NCI-H69 (cell line): ENCODE results near the gene CBFB.

Experiments
- DNase-seq: peaks from one replicate; lab custom pipeline; 2025; lab: John Stamatoyannopoulos, UW

Gene CBFB

GRCh38 chr16:67129422-67129821 lies 100.5 kb downstream of the CBFB start:
- DNase-seq: no peak

DNA sequence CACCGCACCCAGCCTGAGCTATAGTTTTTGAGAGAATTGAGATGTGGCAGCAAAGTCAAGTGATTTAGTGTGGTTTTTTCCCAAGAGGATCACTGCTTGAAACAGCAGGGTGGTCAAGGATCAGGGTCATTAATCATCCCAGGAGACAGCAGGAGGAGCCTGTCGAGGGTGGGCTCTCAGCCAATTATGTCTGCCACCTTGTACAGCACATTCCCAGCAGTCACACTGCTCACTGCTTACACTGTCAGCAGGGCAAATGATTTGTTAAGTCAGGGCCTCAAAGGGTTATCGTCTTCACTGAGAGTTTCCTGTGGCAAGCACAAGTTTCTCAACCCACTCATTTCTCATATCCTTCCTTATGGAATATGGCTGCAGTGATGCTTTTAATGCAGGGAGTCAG lies 108.7 kb downstream of the CBFB start:
- peak; percentile 11 for DNase-seq

DNA sequence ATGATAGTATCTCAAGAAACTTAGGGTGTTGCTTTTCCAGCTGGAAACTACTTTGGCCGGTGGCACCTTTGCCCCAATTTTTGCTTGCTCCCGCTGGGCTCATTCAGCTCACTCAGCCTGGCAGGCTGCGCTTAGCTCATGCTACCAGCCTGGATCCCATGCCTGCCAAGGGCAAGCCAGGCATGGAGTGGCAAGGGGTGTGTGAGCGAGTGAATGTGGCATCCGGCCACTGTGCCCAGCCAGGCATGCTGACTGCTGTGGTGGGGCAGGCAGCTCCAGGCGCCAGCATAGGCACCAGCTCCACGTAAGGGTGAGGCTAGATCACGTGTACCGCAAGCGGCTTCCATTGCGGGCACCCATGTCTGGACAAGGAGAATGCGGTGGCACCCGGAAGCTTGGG lies 112.4 kb downstream of the CBFB start:
- no peak for DNase-seq

DNA sequence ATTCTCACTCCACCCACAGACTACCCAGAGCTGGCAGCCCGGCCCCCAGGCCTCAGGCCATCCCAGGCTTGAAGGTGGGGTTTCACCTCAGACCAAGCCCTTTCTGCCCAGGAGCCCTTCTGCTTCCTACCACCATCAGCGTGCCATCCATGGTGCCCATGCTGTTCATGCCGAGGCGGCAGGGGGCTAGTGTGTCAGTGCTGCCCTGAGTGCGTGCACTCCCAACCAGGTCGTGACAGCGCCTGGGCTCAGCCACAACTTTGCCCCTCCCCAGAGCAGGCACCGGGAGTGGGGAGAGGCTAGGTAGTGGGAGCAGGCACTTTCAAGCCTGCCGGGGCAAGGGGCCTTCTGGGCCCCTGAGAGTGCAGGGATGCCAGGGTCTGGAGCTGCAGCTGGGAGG lies 113.4 kb downstream of the CBFB start:
- no peak for DNase-seq

DNA sequence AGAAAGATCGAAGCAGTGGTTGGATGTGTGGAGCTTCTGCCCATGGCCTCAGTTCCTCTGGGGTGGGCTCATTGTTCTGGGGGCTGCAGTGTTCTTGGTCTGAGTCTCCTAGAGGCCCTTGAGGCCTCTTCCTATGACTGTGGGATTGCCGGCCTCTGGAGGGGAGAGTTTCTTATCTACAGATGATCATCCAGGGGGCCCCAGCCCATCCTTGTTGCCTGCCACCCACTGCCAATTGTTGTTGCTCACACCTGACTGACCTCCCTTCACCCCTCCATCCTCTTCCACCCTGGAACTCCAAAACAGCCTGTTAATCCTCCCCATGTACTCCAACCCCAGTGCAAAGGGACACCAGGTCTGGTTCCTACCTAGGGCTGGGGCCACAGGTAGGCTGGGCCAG lies 116.0 kb downstream of the CBFB start:
- no peak for DNase-seq

GRCh38 chr16:67145746-67146145 lies 116.8 kb downstream of the CBFB start:
- DNase-seq: no peak

DNA sequence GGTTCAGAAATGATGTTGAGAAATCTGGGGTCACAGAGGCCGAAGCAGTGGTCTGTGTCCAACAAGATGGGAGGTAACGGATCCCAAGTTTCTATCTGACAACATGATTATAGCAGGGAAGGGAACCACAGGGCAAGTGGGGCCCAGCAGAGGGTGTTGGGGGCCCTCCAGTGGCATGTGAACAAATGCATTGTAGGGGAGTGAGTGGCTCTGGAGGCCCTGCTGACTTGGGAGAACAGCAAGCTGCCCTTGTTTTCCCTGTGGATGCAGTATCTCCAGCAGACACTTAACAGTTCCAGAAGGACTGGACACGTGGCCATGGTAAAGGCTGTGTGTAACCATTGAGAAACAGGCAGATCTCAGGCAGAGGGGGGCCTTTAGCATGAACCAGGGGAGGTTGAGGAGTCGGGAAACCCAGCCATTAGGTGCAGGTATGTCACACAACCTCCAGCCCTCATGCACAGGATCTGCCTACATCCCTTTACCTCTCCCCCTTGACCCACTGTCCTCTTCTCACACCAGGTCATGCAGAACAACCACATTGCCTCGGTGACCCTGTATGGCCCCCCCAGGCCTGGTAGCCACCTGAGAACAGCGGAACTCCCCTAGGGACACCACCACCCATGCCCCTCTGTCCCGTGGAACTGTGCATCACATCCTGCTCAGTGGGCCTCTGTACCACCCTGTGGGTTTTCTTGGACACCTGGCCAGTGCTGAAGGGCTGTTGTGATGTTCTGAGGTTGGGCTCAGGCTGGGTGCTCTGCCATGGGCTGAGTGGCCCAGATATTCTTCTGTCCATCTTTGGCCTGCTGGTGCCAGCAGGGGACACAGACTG lies 117.8 kb downstream of the CBFB start:
- no peak for DNase-seq

DNA sequence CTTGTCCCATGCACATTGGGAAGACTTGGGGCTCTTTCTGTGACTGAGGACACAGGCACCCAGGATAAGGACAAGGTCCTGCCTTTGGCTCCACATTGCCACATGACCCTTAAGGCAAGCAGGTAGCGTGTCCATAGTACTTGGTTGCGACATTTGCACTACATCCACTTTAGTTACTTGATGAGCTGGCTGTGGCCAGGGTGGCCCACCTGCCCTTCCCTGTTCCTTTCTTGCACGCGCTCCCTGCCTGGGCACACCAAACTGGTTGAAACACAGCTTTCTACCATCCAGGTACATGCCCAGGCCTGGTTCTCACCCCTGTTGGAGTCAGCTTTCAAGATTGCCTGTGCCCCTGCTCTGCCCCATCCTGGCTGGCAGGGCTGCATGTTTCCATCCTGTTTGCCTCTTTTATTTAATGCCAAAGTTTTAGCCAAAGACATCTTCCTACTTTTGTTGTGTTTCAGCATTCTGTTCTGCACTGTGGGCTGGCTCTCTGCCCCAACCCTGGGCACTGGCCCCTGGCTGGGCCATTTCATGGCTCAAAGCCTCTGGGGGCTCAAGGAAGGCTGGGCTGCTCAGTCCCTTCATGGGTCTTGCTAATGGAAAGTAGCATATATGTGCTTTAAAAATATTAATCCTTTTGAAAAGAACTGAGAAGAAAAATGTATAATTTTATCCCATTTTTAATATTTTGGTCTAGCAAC lies 118.6 kb downstream of the CBFB start:
- DNase-seq: no peak

DNA sequence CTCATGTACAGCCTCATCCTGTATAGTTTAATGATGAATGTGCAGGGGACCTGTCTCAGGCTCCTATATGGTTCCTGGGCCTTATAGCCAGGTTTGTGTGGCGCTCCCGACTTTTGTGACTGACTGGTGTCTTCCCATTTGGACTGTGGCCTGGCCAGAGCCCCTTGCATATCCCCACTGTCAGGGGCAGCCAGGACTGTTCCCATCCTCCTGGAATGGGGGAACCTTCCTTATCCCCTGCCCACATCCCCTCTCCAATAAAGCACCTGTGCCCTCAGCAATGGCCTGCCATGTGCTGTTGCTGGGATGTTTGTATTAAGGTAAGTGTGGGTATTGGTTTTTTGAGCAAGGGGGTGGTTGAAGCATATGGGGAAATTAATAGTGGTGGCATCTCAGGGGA lies 119.3 kb downstream of the CBFB start:
- no peak for DNase-seq

DNA sequence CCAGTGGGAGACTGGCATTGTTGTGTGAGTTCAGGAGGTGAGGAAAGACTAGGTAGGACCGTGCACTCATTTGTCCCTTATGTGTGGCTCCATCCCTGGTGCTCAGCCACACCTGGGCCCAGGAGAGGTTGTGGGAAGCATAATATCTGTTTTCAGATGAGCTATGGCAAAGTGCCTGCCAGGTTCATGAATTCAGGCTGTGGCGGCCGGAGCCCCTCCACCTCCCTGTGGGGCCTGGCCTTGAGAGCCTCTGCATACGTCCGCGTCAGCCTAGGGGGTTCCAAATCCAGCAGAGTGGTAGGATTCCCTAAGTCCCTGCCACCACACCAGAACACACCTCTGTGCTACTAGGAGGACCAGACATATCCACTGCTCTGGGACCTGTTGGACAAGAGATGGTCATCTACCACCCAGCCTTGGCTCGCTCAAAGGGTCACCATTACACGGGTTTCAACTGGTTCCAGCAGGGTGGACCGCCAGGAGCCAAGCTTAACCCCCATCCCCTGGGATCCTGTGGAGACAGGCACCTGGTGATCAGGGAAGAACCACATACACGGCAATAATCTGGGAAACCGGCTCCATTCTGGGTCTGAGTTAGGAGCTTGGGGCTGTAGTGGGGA lies 119.8 kb downstream of the CBFB start:
- no peak for DNase-seq

GRCh38 chr16:67149276-67150046 lies 120.5 kb downstream of the CBFB start:
- DNase-seq: no peak

- peak; percentile 66 for DNase-seq
These were observed 121.3 kb downstream of the CBFB start for GRCh38 chr16:67150047-67150832.
